ENCODE data around the gene KRT76.

Gene KRT76

DNA sequence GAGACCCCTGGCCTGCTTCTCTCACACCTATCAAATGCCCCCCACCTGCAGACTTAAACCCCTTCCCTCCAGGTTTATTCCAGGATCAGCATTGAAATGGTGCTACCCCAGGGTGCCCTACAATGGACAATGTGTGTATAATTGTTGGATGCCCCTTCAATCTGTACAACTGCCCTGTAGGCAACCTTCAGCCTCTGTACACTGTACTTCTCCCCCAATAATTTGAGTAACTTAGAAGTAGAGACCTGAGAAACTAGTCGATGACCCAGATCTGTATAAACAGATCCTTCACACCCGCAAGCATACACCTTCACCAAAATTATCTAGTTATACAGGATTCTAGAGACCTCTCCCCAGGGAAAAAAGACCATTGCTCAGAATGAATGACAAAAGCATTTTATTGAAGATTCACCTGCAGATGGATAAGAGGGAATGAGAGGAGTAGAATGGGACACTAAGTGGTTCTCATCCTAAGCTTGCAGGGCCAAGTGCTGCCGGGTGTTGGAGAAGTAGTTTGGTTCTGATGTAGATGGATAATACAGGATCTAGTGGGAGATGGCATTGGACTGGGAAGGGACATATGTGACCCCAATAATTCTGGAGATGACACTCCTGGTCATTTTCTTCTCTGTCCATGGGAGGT lies 29.1 kb upstream of the KRT76 start:
- TF ChIP-seq TEAD4 (IDR thresholded peaks at IDR 0.05) = no peak

- TF ChIP-seq, protein P1, sequence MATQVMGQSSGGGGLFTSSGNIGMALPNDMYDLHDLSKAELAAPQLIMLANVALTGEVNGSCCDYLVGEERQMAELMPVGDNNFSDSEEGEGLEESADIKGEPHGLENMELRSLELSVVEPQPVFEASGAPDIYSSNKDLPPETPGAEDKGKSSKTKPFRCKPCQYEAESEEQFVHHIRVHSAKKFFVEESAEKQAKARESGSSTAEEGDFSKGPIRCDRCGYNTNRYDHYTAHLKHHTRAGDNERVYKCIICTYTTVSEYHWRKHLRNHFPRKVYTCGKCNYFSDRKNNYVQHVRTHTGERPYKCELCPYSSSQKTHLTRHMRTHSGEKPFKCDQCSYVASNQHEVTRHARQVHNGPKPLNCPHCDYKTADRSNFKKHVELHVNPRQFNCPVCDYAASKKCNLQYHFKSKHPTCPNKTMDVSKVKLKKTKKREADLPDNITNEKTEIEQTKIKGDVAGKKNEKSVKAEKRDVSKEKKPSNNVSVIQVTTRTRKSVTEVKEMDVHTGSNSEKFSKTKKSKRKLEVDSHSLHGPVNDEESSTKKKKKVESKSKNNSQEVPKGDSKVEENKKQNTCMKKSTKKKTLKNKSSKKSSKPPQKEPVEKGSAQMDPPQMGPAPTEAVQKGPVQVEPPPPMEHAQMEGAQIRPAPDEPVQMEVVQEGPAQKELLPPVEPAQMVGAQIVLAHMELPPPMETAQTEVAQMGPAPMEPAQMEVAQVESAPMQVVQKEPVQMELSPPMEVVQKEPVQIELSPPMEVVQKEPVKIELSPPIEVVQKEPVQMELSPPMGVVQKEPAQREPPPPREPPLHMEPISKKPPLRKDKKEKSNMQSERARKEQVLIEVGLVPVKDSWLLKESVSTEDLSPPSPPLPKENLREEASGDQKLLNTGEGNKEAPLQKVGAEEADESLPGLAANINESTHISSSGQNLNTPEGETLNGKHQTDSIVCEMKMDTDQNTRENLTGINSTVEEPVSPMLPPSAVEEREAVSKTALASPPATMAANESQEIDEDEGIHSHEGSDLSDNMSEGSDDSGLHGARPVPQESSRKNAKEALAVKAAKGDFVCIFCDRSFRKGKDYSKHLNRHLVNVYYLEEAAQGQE (IDR thresholded peaks at IDR 0.05; ENCODE audit: low read depth) = no peak
- TF ChIP-seq TEAD4 (IDR thresholded peaks at IDR 0.05) (peak; percentile 26; the same call in 1 of the 2 replicates), CREB1 (IDR thresholded peaks at IDR 0.05; ENCODE audit: low read depth) (no peak)
These were observed 28.6 kb upstream of the KRT76 start for GRCh38 chr12:52805739-52806138.

DNA sequence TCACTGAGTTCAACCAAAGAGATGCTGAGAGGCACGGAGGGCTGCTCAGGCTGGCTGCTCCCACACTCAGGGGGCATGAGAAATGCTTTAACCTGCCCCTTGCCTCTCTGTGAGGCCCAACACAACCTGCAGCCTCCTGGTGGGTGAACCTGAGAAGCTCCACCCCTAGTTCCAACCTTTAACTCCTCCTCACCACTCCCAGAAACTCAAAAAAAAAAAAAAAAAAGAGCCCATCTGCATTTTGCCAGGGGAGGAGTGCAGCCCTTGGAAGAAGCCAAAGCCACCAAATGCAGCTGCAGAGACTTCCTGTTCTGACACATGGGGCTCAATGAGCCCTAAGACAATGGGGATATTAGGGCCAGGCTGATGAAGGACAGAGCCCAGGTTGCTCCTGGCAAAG lies 27.9 kb upstream of the KRT76 start:
- TF ChIP-seq ZBTB7A (IDR thresholded peaks at IDR 0.05; ENCODE audit: low read depth) (no peak), EGR1 (IDR thresholded peaks at IDR 0.05) (no peak), NFIC (IDR thresholded peaks at IDR 0.05) (no peak), EP300 (IDR thresholded peaks at IDR 0.05; ENCODE audit: borderline replicate concordance) (no peak), YY1 (IDR thresholded peaks at IDR 0.05; ENCODE audit: low read depth) (no peak), MAX (IDR thresholded peaks at IDR 0.05) (0 out of 2 replicates have a peak, but pooled peaks have one; percentile 29), CREB1 (IDR thresholded peaks at IDR 0.05; ENCODE audit: low read depth) (no peak), TEAD4 (IDR thresholded peaks at IDR 0.05) (no peak), RAD21 (IDR thresholded peaks at IDR 0.05; ENCODE audit: low read depth) (peak; percentile 28)
- TF ChIP-seq, protein P2, sequence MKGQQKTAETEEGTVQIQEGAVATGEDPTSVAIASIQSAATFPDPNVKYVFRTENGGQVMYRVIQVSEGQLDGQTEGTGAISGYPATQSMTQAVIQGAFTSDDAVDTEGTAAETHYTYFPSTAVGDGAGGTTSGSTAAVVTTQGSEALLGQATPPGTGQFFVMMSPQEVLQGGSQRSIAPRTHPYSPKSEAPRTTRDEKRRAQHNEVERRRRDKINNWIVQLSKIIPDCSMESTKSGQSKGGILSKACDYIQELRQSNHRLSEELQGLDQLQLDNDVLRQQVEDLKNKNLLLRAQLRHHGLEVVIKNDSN (IDR thresholded peaks at IDR 0.05) = no peak

DNA sequence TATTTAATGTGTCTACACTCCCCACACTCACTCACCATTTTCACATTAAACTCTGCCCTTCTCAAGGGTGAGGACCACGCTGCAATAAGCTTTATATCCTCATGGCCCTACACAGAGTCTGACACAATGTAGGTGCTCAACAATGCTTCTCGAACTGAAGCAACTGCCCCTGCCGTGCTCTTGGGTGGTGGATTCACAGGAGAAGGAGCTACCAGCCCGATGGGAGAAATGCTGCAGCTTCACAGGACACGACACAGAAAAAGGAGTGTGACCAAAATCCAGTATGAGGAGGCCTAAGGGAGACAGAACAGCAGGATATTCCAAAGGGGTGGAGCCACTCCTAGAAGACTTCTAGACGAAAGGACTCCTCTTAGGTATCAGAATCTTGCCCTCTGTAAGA lies 25.3 kb upstream of the KRT76 start:
- no peak for TF ChIP-seq ZBTB7A (IDR thresholded peaks at IDR 0.05; ENCODE audit: low read depth)
- no peak for TF ChIP-seq EGR1 (IDR thresholded peaks at IDR 0.05)
- no peak for TF ChIP-seq TAF1 (IDR thresholded peaks at IDR 0.05; ENCODE audit: low read depth)
- no peak for TF ChIP-seq TEAD4 (IDR thresholded peaks at IDR 0.05)
- TF ChIP-seq CEBPB (IDR thresholded peaks at IDR 0.05) = no peak
- TF ChIP-seq, protein P2 (IDR thresholded peaks at IDR 0.05) = no peak
- TF ChIP-seq YY1 (IDR thresholded peaks at IDR 0.05; ENCODE audit: low read depth) = no peak
- TF ChIP-seq, protein P1 (IDR thresholded peaks at IDR 0.05; ENCODE audit: low read depth) = no peak

DNA sequence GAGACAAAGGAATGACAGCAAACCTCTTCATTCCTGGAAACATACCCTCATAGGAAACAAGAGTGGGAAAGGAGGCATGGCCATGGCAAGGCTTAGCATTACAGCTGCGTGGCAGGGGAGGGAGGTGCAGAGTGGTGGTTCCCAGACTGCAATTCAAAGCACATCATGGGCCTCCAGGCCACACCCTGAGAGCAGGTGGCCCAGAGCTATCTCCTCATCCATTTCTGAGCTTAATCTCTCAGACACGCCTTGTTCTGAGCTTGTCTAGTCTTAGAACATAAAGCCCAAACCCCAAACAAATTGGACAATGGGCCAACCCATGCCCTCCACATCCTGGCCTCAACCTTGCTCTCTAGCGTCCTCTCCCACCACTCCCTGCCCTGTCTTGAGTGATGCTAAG lies 24.6 kb upstream of the KRT76 start:
- TF ChIP-seq NFIC (IDR thresholded peaks at IDR 0.05) (no peak), EP300 (IDR thresholded peaks at IDR 0.05; ENCODE audit: borderline replicate concordance) (no peak), YY1 (IDR thresholded peaks at IDR 0.05; ENCODE audit: low read depth) (no peak), FOXM1 (IDR thresholded peaks at IDR 0.05; ENCODE audit: borderline replicate concordance, low read depth) (no peak)

DNA sequence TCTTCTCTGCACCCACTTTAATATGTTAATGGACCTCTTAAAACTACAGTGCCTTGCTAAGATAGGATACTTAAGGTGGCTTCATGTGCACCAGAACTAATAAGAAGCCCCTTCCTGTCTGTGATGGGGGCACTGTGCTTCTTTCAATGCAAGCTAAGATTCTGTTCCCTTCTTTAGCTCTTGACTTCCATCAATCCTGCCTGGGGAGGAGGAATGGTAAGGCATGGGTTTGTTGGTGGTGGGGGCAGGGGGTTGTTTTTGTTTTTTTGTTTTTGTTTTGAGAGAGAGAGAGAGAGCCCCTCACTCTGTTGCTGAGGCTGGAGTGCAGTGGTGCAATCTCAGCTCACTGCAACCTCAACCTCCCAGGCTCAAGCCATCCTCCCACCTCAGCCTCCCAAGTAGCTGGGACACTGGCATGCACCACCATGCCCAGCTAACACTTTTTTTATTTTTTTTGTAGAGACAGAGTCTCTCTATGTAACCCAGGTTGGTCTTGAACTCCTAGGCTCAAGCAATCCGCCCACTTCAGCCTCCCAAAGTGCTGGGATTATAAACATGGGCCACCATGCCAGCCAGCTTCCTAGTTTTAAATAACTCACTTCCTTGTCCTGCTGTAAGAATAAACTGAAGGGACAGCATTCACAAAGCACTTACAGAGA lies 23.2 kb upstream of the KRT76 start:
- no peak for TF ChIP-seq TAF1 (IDR thresholded peaks at IDR 0.05; ENCODE audit: low read depth)
- TF ChIP-seq RAD21 (IDR thresholded peaks at IDR 0.05; ENCODE audit: low read depth) = no peak
- no peak for TF ChIP-seq FOXM1 (IDR thresholded peaks at IDR 0.05; ENCODE audit: borderline replicate concordance, low read depth)
- TF ChIP-seq, protein P1 (IDR thresholded peaks at IDR 0.05; ENCODE audit: low read depth) = no peak
- TF ChIP-seq MAX (IDR thresholded peaks at IDR 0.05) = no peak
- TF ChIP-seq YY1 (IDR thresholded peaks at IDR 0.05; ENCODE audit: low read depth) = no peak
- TF ChIP-seq, protein P2 (IDR thresholded peaks at IDR 0.05) = no peak
- TF ChIP-seq CEBPB (IDR thresholded peaks at IDR 0.05) = no peak
- TF ChIP-seq CREB1 (IDR thresholded peaks at IDR 0.05; ENCODE audit: low read depth) = no peak
- TF ChIP-seq EGR1 (IDR thresholded peaks at IDR 0.05) = no peak
